H1 (cell line): ENCODE measurements around the gene DGCR8. TPM values are rescaled to one million over a fixed set of nuclear protein-coding genes. Genes with fewer than 3 reads are reported as not detected.

Source experiments
- CBX5 ChIP-seq: fragments of 300-800, 300-1000 bp; sonication (generic); IDR thresholded peaks from 2 replicates; pipeline ENCODE4 v1.7.1; 2016; ENCODE audit warnings: antibody characterized with exemption, low read length, low read depth
- polyA plus RNA-seq, 7 experiments: library from polyadenylated mRNA; depleted of rRNA in 3 of 7; stranded (reverse) in 5 of 7; unstranded in 2 of 7; fragments of >200 nt in 5 of 7; fragments of 200-250 nt in 2 of 7; gene quantifications; 1 replicate in 5 of 7; 2 replicates in 1 of 7; 4 replicates in 1 of 7; pipeline versions ENCODE4 v1.2.1 to v1.2.3, GENCODE V29; 2011 to 2013; ENCODE audit warnings: missing spikeins in 2 of 7, mixed read lengths in 2 of 7
- total RNA-seq: library from RNA; stranded (reverse); fragmentation: NEBNext Ultra II Directional; extraction: Animal tissue kit (Norgen Biotek cat#: 25700); gene quantifications from 2 replicates; pipeline ENCODE4 v1.2.1, GENCODE V29; 2021

Gene DGCR8
- total and polyA plus RNA-seq, 2 of the 8 experiments (the other 6 are each of a cell fraction or from before 2014, with no cell fraction given) = 23.7 to 43.7 TPM

DNA sequence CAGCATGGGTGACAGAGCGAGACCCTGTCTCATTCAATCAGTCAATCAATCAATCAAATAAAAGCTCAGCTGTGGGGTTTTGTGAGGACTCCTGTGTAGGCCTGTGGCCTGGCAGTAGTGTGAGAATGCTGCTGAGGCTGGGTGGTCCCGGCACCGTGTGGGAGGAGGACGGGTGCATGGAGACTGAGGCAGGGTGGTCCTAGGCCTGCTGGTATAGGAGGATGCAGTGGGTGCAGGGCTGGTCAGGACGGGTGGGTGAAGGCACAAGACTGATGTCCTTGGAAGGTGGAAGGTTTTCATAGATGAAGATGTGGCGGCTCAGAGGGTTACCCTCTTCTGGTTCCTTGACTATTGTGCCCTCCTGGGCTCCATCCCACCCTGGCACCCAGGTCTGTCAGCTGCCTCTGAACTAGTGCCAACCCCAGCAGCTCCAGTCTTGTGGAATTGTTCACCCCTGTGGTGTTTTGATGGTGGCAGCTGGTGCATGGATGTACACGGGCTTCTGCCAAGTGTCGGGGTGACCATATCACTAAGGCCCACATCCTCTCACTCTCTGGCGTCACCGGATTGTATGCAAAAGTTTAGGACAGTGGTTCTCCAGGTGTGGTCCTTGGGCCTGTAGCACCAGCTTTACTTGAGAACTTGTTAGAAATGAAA is 35.4 kb upstream of the DGCR8 start (continued):
- TF ChIP-seq CBX5 = no peak
